Activated naive CD4-positive, alpha-beta T cell (primary cell): Measurements from ENCODE around the gene RFX1.
"Not testable (repeated sequence)": the region's sequence is repeated elsewhere in the genome, so short reads cannot be mapped to it uniquely, and the experiment has no call there.

Source experiments
- DNase-seq, 4 experiments: peaks; one replicate each; lab custom pipeline; 2025; lab: John Stamatoyannopoulos, UW

Gene RFX1

GRCh38 chr19:14006085-14006765 lies at the start of gene RFX1:
RFX1 (minus strand) TSS chr19:14006320; CDS start chr19:13993843, 12,477 bp downstream.
- peak; percentile 98 to 100 (median 99) for DNase-seq

GRCh38 chr19:14055396-14055795 lies 49.3 kb upstream of the RFX1 start:
- DNase-seq, result no peak

- DNase-seq, result no peak
These were observed 48.6 kb upstream of the RFX1 start for GRCh38 chr19:14054721-14055120.

GRCh38 chr19:14054099-14054498 lies 48.0 kb upstream of the RFX1 start:
- DNase-seq, result no peak

- DNase-seq, result no peak
These were observed 47.4 kb upstream of the RFX1 start for GRCh38 chr19:14053500-14053899.

- no peak for DNase-seq
These were observed 46.9 kb upstream of the RFX1 start for GRCh38 chr19:14053032-14053431.

- no peak for DNase-seq
These were observed 46.4 kb upstream of the RFX1 start for GRCh38 chr19:14052470-14052869.

- DNase-seq, result no peak
These were observed 45.9 kb upstream of the RFX1 start for GRCh38 chr19:14051980-14052379.

- DNase-seq, result not testable (repeated sequence)
These were observed 44.8 kb upstream of the RFX1 start for GRCh38 chr19:14050961-14051360.

- DNase-seq, result no peak
These were observed 44.4 kb upstream of the RFX1 start for GRCh38 chr19:14050512-14050911.

GRCh38 chr19:14048443-14049153 lies 42.5 kb upstream of the RFX1 start:
- peak; percentile 51 to 70 (median 64) for DNase-seq

GRCh38 chr19:14047866-14048265 lies 41.7 kb upstream of the RFX1 start:
- DNase-seq, result not testable (repeated sequence)

- DNase-seq, result not testable (repeated sequence)
These were observed 36.8 kb upstream of the RFX1 start for GRCh38 chr19:14042659-14043608.

- DNase-seq, result no peak
These were observed 33.1 kb upstream of the RFX1 start for GRCh38 chr19:14039181-14039580.

GRCh38 chr19:14035706-14036105 lies 29.6 kb upstream of the RFX1 start:
- no peak for DNase-seq

GRCh38 chr19:14035159-14035558 lies 29.0 kb upstream of the RFX1 start:
- not testable (repeated sequence) for DNase-seq

GRCh38 chr19:14033946-14034345 lies 27.8 kb upstream of the RFX1 start:
- DNase-seq, result no peak

- DNase-seq, result peak; percentile 48 to 76 (median 65)
These were observed 25.8 kb upstream of the RFX1 start, which contains the start of gene IL27RA for GRCh38 chr19:14031719-14032480. IL27RA (plus strand) TSS chr19:14031762; CDS start chr19:14031873, 111 bp downstream.

- no peak for DNase-seq
These were observed 25.0 kb upstream of the RFX1 start for GRCh38 chr19:14030997-14031718.

GRCh38 chr19:14028901-14029300 lies 22.8 kb upstream of the RFX1 start:
- DNase-seq, result no peak
